Activated CD8-positive, alpha-beta memory T cell treated with anti-CD3 and anti-CD28 coated beads, Interleukin-2, amount 50 U/mL, for 4 hours (primary cell): ENCODE measurements around the gene NRXN2.
"Not testable (repeated sequence)": the region's sequence is repeated elsewhere in the genome, so short reads cannot be mapped to it uniquely, and the experiment has no call there.

Source experiments
- DNase-seq: peaks from one replicate; pipeline ENCODE4 v3.0.0-alpha.2; 2020

Gene NRXN2

DNA sequence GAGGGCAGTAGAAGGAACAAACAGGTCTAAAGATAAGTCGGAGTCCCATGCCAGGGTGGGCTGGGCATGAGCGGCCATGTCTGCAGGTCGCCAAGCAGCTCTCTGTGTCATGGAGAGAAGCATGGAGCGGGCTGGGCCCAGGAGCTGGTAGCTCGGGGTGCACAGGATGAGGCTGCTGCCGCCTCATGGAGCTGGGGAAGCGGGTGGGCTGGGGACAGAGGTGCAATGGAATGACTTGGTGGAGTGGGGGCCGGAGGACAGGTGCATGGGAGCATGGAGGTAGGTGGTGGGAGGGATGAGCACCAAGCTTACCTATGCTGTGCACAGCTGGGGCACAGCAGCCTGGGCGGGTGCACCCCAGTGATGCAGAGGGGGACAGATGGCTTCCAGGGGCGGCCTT, 3.6 kb downstream of the NRXN2 start:
- DNase-seq, result no peak

GRCh38 chr11:64718780-64719124, 4.2 kb downstream of the NRXN2 start:
- DNase-seq, result no peak

DNA sequence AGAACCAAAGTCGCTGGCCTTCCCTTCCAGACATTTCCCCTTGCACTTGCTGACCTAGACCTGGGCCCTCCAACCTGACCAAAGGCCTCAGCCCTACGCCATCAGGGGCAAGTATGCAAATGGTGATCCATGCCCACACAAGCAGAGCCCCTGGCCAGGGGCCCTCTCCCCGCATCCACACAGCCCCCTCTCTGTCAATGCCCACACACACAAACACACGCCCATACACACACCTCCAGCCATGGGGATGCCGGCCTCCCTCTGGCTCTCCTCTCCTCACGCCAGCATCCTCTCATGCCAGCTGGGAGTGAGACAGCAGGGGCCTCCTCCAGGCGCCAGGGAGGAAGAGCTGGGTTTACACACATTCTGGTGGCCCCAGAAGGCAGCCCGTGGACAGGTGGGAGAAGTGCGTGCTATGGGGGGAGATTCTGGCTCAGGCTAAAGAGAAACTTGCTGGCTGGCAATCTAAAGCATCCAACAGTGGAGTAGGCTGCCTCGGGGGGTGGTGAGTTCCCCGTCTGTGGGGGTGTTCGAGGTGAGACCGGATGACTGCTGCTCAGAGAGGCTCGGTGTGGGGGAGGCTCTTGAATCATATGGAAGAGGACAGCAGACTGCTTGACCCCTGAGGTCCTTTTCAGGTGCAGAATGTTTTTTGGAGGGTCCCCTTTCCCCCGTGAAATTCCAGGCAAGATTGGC, 4.8 kb downstream of the NRXN2 start:
- no peak for DNase-seq

DNA sequence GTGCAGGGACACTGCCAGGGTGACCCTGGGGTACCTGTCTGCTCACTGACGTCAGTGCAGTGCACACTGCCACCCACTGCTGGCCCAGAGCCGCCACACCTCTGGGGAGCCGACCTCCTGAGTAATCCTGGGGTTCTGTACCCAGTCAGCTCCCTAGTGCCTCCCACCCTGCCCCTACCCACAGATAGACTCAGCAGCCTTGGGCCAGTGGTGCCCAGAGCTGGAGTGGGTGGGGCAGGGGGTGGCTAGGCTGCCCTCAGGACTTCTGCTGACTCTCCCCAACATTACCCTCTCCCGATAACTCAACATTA, 5.8 kb downstream of the NRXN2 start:
- DNase-seq, result no peak

DNA sequence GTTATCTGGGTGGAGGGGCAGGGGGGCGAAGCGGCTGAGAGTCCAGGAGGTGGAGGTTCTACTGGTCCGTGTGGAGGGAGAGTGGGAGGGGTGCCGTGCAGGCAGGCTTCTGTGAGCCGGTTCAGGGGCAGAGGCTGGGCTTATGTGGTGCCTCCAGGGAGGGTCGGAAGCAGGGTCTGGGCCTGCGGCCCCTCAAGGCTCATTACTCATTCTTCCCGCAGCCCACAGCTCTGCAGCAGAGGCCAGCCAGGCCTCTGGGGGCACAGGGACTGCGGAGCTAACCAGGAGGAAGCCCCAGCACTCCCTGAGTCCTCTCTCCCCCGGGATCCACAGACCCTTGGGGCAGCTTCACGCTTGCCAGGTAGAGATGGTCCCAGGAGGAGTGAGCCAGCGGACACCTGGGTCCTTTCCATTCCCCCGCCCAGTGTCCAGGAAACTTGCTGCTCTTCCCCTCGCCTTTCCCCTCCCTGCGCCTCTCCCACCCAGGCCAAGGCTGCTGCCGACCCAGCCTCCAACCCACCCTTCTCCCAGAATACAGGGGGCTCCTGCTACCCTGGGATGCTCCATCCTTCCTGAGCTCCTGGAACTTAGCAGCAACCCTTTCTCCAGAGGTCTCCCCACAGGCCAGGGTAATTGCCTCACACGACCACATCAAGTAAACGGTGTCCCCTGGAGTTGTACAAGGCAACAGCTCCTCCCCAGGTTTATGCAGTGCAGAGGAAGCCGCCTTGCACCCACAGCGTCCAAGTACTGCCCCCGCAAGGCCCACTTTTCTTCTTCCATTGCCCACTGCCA, 6.3 kb downstream of the NRXN2 start:
- no peak for DNase-seq

DNA sequence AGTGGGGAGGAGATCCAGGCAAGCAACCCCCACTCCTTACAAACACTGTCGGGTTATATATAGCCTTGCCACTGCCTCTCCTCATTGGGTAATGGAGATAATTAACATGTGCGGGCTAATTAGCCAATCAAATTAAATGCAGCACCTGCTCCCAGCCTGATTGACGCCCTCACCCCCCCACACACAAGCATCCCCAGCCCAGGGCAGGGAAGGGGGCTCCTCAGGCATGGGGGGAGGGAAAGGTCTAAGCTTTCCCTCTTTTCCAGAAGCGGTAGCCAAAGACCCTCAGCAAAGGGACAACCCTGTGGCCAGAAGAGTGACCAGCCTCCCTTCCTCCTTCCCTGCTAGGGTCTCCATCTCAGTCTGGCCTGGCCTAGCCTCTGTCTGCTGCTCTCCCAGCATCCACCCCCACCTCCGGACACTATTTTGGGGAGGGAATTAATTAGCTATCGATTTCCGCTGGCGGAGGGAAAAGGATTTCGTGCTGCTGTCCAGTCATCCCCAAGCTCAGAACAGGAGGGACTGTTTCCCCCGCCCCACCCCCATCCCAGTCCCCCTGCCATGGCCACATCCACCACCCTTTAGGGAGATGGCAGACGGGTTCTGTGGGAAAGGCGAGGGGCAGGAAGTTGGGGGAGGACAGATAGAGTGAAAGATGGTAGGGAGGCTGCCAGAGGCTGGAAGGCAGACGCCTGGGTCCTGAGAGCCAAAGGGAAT, 7.1 kb downstream of the NRXN2 start:
- DNase-seq, result no peak

GRCh38 chr11:64715110-64715509, 7.9 kb downstream of the NRXN2 start:
- DNase-seq, result no peak

GRCh38 chr11:64714666-64715065, 8.3 kb downstream of the NRXN2 start:
- DNase-seq, result no peak

DNA sequence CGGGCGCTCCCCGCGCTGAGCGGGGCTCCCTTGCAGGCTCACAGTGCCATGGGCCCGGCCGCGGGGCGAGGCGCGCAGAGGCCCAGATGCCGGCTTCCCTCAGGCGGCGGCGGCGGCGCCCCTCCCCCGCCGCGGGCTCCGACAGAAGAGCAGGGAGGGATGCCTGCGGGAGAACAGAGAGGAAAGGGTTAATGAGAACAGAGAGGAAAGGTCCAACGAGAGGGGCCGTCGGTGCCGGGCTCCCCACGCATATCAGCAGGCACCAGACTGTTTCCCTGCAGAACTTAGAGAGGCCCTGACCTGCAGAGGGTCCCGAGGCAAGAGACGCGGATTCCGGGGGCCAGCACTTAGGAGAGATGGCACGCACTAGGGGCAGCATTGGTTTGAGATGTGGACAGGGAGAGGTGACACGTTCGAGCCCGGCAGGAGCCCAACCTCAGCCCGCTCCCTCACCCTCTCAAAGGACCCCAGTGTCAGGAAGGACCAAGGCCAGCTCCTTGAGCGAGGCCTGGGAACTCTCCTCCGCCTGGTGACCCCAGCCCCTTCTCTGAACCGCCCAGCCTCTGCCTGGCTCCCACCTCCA, 9.1 kb downstream of the NRXN2 start:
- no peak for DNase-seq

DNA sequence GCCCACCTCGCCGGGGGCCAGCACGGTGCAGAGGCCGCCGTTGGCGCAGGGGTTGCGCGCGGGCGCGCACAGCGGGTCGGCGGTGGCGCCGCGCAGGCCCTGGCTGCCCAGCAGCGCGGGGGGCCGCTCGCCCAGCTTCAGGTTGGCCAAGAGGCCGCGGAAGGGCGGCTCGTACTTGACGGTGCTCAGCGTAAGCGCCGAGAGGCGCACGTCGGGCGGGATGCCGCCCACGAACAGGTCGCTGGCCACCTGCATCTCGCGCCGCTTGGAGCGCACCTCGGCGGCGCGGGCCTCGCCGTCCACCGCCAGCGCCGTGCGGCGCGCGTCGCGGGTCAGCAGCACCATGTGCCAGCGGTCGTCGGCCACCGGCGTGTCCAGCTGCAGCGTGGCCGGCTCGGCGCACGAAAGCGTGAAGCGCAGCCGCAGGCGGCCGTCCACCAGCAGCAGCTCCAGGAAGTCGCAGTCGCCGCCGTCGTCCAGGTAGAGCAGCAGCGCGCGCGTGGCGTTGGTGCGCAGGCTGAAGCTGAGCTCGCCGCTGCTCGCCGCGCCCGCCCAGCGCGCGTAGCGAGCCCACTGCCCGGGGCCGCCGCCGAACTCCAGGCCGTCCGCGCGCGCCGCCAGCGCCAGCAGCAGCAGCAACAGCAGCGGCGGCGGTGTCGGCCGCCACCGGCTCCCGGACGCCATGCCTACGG, 9.8 kb downstream of the NRXN2 start:
- no peak for DNase-seq

- DNase-seq, result no peak
Observed at GRCh38 chr11:64712430-64713015, 10.5 kb downstream of the NRXN2 start.

GRCh38 chr11:64711956-64712362, 11.0 kb downstream of the NRXN2 start:
- no peak for DNase-seq

- DNase-seq, result no peak
Observed at GRCh38 chr11:64711138-64711955, 11.7 kb downstream of the NRXN2 start.

DNA sequence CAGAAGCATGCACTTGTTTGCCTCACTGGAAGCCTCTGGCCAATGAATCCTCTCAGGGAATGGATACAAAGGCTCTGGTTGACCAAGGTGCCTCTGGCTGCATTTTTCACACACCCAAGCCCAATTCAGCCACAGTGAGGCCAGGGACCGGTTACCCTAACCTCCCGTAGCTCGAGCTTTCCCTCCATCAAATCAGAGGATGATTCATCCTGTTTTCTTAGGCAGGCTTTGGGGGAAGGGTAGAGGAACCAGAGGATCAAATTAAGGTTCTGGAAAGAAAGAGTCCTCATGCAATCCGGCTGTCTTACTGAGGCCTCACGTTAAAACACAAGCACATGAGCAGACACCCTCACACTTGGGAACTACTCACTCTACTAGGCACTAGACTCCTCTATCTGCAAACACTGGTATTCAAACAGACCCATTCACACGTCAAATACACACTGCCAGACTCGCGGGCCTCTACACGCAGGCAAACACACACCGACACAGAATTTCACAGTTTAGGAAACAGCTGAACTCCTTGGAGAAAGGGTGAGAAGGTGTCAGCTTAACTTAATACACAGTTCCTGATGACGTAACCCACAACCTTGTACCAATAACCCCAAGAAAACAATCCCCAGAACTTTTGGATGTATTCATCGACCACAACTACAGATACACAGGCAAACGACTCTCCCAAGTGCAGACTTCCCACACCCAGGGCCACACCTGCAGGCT, 12.4 kb downstream of the NRXN2 start:
- no peak for DNase-seq

GRCh38 chr11:64705501-64705900, 17.5 kb downstream of the NRXN2 start:
- no peak for DNase-seq

DNA sequence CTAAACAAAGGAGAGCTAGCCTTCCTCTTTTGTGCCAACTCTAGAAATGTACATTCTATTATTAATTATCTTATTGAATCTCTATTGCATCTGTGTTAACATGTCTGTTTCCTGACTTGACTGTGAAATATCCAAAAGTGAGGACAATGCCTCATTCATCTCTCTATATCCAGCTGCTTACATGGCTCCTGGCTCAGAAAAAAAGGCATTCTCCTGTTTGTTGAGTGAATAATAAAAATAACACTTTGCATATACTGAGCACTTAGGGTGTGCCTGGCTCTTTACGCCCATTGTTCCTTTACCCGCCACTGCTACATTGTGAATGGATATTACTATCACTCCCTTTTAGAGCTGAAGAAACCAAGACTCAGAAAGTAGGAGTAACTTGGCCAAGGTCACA, 19.9 kb downstream of the NRXN2 start:
- DNase-seq, result no peak

- DNase-seq, result not testable (repeated sequence)
Observed at GRCh38 chr11:64701956-64702355, 21.0 kb downstream of the NRXN2 start.

GRCh38 chr11:64698427-64698826, 24.6 kb downstream of the NRXN2 start:
- DNase-seq, result no peak

DNA sequence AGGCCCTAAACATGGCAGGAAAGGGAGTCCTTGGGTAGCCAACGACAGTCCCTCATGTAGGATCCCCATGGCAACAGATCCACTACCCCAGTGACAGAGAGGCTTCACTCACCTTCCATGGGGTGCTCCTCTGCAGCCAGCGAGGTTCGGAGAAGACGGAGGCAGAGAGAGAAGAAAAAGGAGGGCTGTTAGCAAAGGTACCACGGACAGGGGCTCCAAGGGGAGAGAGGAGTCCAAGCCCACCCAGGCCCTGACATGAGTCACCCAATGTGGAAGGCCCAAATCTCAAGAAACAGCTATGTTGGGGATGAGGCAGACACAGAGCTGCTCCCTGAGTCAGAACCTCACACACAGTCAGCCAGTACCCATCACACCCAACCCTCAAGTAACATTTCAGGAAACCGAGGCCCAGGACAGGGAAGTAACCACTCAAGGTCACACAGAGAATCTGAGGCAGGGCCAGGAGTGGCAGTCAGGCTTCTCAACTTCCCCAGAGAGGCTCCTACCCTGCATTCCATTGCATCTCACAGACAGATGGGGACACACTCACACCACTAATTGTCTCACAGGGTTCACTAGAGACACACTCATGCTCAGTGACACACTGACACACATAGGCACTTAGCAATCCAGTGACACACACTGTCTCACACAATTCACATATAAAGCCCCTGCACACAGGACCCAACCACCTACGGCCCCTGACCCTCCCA, 25.2 kb downstream of the NRXN2 start:
- no peak for DNase-seq

- no peak for DNase-seq
Observed at GRCh38 chr11:64696045-64696444, 27.0 kb downstream of the NRXN2 start.

- no peak for DNase-seq
Observed at GRCh38 chr11:64695548-64695947, 27.4 kb downstream of the NRXN2 start.
